ENCODE measurements around the gene GAL3ST1. TPM values are rescaled to one million over a fixed set of nuclear protein-coding genes. Genes with fewer than 3 reads are reported as not detected.
"Not testable (repeated sequence)": the region's sequence is repeated elsewhere in the genome, so short reads cannot be mapped to it uniquely, and the experiment has no call there.

GAL3ST1 gene
- 46.3 and 76.4 TPM in 2 replicates for total RNA-seq (2014; rRNA removed; shearing (Covaris generic); ENCODE audit: low replicate concordance)

GRCh38 chr22:30574095-30574981, at the start of gene GAL3ST1:
GAL3ST1 (minus strand) TSS chr22:30574665; CDS start chr22:30557392, 17,273 bp downstream.
- in situ Hi-C loops (cut with HindIII; ENCODE audit: low pct_unique_long_range_greater_than_20kb, low sequenced_read_pairs): no loop called here
- DNase-seq (ENCODE audit: low read depth): no peak

DNA sequence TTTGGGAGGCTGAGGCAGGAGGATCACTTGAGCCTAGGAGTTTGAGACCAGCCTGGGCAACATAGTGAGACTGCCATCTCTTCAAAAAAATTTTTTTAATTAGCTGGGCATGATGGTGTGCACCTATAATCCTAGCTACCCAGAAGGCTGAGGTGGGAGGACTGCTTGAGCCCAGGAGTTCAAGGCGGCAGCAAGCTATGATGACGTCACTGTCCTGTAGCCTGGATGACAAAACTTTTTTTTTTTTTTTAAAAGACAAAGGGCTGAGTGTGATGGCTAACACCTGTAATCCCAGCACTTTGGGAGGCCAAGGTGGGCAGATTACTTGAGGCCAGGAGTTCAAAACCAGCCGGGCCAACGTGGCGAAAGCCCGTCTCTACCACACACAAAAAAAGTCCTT, 45.4 kb upstream of the GAL3ST1 start:
- in situ Hi-C loops (cut with HindIII; ENCODE audit: low pct_unique_long_range_greater_than_20kb, low sequenced_read_pairs); DNase-seq (ENCODE audit: low read depth): not testable (repeated sequence)

GRCh38 chr22:30617819-30618218, 43.4 kb upstream of the GAL3ST1 start:
- in situ Hi-C loops (cut with HindIII; ENCODE audit: low pct_unique_long_range_greater_than_20kb, low sequenced_read_pairs): no loop called here
- no peak for DNase-seq (ENCODE audit: low read depth)

DNA sequence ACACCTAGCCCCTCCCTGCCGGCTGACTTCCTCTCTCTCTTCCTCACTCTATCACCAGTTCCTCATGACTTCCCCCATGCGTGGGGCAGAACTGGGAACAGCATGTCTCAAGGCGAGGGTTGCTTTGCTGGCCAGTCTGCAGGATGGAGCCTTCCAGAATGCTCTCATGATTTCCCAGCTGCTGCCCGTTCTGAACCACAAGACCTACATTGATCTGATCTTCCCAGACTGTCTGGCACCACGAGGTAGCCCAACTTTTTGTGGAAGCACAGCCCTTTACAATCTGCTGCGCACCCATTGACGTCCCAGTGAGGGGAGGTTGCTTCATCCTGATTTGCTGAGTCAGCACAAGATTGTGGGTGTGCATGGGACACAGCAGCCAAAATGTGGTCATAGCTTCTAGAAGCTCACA, 41.1 kb upstream of the GAL3ST1 start:
- in situ Hi-C loops (cut with HindIII; ENCODE audit: low pct_unique_long_range_greater_than_20kb, low sequenced_read_pairs): no loop called here
- DNase-seq (ENCODE audit: low read depth): no peak

GRCh38 chr22:30614879-30615278, 40.4 kb upstream of the GAL3ST1 start:
- DNase-seq (ENCODE audit: low read depth): no peak
- in situ Hi-C loops (cut with HindIII; ENCODE audit: low pct_unique_long_range_greater_than_20kb, low sequenced_read_pairs): no loop called here

- in situ Hi-C loops (cut with HindIII; ENCODE audit: low pct_unique_long_range_greater_than_20kb, low sequenced_read_pairs): no loop called here
- DNase-seq (ENCODE audit: low read depth): no peak
Observed at GRCh38 chr22:30614268-30614667, 39.8 kb upstream of the GAL3ST1 start.

- in situ Hi-C loops (cut with HindIII; ENCODE audit: low pct_unique_long_range_greater_than_20kb, low sequenced_read_pairs): no loop called here
- DNase-seq (ENCODE audit: low read depth): no peak
Observed at GRCh38 chr22:30612789-30613188, 38.3 kb upstream of the GAL3ST1 start.

- in situ Hi-C loops (cut with HindIII; ENCODE audit: low pct_unique_long_range_greater_than_20kb, low sequenced_read_pairs): no loop called here
- no peak for DNase-seq (ENCODE audit: low read depth)
Observed at GRCh38 chr22:30611197-30611596, 36.7 kb upstream of the GAL3ST1 start.

DNA sequence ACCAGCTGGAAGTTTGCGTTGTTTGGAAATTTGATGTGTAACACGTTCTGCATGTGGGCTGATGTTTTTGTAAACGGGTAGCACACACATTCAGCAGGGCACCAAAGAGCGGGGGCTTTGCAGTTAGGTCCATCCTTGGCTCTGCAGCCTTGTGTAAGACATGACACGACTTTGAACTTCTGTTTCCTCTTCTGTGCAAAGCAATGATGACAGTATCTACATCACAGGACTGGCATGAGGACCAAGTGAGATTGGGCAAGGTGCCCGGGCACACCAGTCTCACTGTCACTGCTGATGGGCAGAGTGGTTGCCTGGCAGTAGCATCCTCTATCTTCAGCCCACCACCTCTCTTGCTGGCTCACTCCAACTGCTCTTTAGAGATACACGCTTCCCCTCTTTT, 35.8 kb upstream of the GAL3ST1 start:
- in situ Hi-C loops (cut with HindIII; ENCODE audit: low pct_unique_long_range_greater_than_20kb, low sequenced_read_pairs): no loop called here
- no peak for DNase-seq (ENCODE audit: low read depth)

GRCh38 chr22:30609260-30610185, 35.1 kb upstream of the GAL3ST1 start:
- DNase-seq (ENCODE audit: low read depth): peak; percentile 89
- in situ Hi-C loops (cut with HindIII; ENCODE audit: low pct_unique_long_range_greater_than_20kb, low sequenced_read_pairs): no loop called here

- in situ Hi-C loops (cut with HindIII; ENCODE audit: low pct_unique_long_range_greater_than_20kb, low sequenced_read_pairs): no loop called here
Observed at GRCh38 chr22:30607939-30608338, 33.5 kb upstream of the GAL3ST1 start.

GRCh38 chr22:30607300-30607930, 33.0 kb upstream of the GAL3ST1 start:
- in situ Hi-C loops (cut with HindIII; ENCODE audit: low pct_unique_long_range_greater_than_20kb, low sequenced_read_pairs): no loop called here
- no peak for DNase-seq (ENCODE audit: low read depth)

More at GRCh38 chr22:30607939-30608338, 33.5 kb upstream of the GAL3ST1 start:
- no peak for DNase-seq (ENCODE audit: low read depth)

GRCh38 chr22:30606455-30607299, 32.2 kb upstream of the GAL3ST1 start, which contains the start of gene TCN2:
TCN2 (plus strand) TSS chr22:30607174; CDS start chr22:30607332, 158 bp downstream.
- DNase-seq (ENCODE audit: low read depth): peak; percentile 89
- in situ Hi-C loops (cut with HindIII; ENCODE audit: low pct_unique_long_range_greater_than_20kb, low sequenced_read_pairs): no loop called here

DNA sequence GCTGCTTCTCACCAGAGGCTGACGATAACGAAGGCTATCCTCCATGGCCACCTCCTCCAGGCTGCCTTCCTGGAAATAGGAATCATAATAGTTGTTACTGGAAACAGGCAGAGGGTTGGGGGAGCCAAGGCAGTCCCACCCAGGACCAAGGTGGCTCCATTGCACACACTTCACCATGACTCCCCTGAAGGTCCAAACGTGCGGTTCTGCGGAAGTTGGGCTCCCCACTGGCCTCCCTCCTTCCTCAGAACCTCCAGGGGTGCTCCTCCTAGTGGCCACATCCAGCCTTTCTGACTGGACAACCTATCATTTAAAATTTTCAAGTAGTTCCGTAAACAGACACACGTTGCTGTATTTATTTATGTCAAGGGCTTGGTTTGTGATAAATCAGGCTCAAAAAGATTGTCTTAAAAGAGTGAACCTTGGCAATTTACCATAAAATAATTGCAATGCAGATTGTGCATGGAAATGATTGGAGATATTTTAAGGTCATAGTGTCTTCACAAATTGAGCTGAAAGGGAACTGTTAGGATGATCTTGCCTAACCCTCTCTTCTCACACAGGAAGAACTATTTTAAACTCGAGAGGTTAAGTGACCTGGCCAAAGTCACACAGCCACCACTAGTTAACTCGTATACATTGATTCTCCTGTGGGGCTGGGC, 31.1 kb upstream of the GAL3ST1 start:
- in situ Hi-C loops (cut with HindIII; ENCODE audit: low pct_unique_long_range_greater_than_20kb, low sequenced_read_pairs): no loop called here
- DNase-seq (ENCODE audit: low read depth): peak; percentile 46

DNA sequence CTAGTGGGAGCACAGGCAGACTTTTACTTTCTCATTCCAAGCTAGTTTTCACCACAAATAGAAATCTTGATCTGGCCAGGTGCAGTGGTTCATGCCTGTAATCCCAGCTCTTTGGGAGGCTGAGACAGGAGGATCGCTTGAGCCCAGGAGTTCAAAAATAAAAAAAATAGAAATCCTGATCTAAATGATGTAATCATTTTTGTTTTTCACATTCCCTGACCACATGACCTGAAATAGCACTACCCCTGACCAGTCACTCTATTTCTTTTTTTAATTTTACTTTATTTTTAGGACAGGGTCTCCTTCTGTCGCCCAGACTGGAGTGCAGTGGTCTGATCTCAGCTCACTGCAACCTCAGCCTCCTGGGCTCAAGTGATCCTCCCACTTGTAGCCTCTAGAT, 30.3 kb upstream of the GAL3ST1 start:
- in situ Hi-C loops (cut with HindIII; ENCODE audit: low pct_unique_long_range_greater_than_20kb, low sequenced_read_pairs): no loop called here

GRCh38 chr22:30603801-30604200, 29.3 kb upstream of the GAL3ST1 start:
- in situ Hi-C loops (cut with HindIII; ENCODE audit: low pct_unique_long_range_greater_than_20kb, low sequenced_read_pairs): no loop called here
- no peak for DNase-seq (ENCODE audit: low read depth)

More for the DNA sequence above, 30.3 kb upstream of the GAL3ST1 start:
- DNase-seq (ENCODE audit: low read depth): no peak

- in situ Hi-C loops (cut with HindIII; ENCODE audit: low pct_unique_long_range_greater_than_20kb, low sequenced_read_pairs): no loop called here
- peak; percentile 60 for DNase-seq (ENCODE audit: low read depth)
Observed at GRCh38 chr22:30602049-30602448, 27.6 kb upstream of the GAL3ST1 start.

Measured in Caki2 (cell line).